ENCODE results near the gene SUPT20H.
A peak's percentile ranks its signal among the peaks of the same experiment; 100 is the strongest.

Gene SUPT20H

DNA sequence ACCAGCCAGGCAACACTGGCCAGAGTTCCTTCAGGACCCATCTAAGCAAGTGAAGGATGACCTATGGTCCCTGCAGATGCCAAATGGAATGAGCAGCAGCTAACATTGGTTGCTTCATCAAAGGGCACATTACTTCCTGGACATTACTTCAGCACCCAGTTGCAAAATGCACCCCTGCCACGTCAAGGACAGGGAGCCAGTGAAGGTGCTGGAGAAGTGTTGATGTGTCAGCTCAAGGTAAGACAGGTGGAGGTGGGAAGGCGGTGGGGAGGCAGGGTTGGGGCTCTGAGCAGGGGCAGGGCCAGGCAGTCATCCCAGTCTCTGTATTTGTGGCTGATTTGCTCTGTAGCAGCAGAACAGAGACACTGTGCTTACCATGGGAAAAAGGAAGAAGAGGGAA lies 31.4 kb upstream of the SUPT20H start (continued):
- no peak for TF ChIP-seq ZNF248 (tag by site-specific recombination; IDR thresholded peaks at IDR 0.05)
- TF ChIP-seq, protein P1, sequence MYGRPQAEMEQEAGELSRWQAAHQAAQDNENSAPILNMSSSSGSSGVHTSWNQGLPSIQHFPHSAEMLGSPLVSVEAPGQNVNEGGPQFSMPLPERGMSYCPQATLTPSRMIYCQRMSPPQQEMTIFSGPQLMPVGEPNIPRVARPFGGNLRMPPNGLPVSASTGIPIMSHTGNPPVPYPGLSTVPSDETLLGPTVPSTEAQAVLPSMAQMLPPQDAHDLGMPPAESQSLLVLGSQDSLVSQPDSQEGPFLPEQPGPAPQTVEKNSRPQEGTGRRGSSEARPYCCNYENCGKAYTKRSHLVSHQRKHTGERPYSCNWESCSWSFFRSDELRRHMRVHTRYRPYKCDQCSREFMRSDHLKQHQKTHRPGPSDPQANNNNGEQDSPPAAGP (tag by site-specific recombination; IDR thresholded peaks at IDR 0.05) = no peak
- TF ChIP-seq RBAK (tag by site-specific recombination; IDR thresholded peaks at IDR 0.05) = no peak

DNA sequence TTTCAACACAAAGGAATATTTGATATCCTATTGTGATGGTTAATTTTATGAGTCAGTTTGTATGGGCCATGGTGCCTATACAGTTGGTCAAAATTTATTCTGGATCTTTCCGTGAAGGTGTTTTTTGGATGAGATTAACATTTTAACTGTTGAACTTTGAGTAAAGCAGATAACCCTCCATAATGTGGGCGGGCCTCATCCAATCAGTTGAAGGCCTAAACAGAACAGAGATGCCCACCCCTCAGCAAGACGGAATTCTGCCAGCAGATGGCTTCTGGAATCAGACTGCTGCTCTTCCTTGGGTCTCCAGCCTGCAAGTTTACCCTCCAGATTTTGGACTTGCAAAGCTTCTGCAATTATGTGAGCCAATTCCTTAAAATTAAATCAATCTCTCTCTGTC lies 30.0 kb upstream of the SUPT20H start:
- POLR2A ChIA-PET = no interaction called here
- no peaks in the 10 kb centered on the region for H3K36me3 ChIP-seq (ENCODE audit: control insufficient read depth in 2 of 2, insufficient read depth in 1 of 2, low read length in 2 of 2)
- H3K4me3 ChIP-seq (ENCODE audit: low read depth, low read length) = no peak overlapping the region
- H3K9me3 ChIP-seq (ENCODE audit: control insufficient read depth, insufficient read depth, low read depth, low read length) = no peaks in the 10 kb centered on the region
- no peak for TF ChIP-seq ZNF629 (tag by site-specific recombination; IDR thresholded peaks at IDR 0.05)
- 0 out of 2 replicates have a peak, but pooled peaks have one; percentile 5 for TF ChIP-seq ZNF596 (tag by site-specific recombination; IDR thresholded peaks at IDR 0.05)
- TF ChIP-seq ZNF10 (tag by site-specific recombination; IDR thresholded peaks at IDR 0.05) = peak; percentile 82
- TF ChIP-seq ZNF514 (tag by site-specific recombination; IDR thresholded peaks at IDR 0.05) = no peak
- H3K27ac ChIP-seq (ENCODE audit: extremely low read depth, low read depth, low read length) = no peak overlapping the region
- CTCF ChIA-PET = interaction anchor here (0.5 to 1.0 kb wide), 3 partner anchors 13 to 20 kb away, joined by 3 to 4 read pairs (median 3); no protein-coding TSS in a partner anchor
- H3K4me1 ChIP-seq (ENCODE audit: control insufficient read depth, insufficient read depth, low read length) = no peaks in the 10 kb centered on the region

DNA sequence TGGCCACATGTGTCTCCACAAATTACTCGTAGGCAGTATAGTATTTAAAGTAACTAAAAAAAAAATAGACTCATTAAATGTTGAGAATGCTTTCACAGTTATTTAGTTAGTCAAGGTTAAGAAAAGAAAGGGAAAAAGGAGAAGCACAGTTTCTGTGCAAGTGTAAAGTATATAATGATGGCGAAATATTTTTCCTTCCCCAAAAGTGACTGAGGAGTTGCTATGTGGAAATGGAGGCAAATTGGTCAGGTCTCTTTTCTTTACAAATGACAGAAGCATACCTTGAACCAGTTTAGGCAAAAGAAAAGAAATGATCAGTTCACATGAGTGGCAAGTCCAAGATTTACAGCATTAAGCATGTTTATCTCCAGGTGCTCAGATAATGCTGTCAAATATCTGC lies 28.0 kb upstream of the SUPT20H start:
- no peaks in the 10 kb centered on the region for H3K4me1 ChIP-seq (ENCODE audit: control insufficient read depth, insufficient read depth, low read length)
- no peak overlapping the region for H3K27ac ChIP-seq (ENCODE audit: extremely low read depth, low read depth, low read length)
- H3K36me3 ChIP-seq (ENCODE audit: control insufficient read depth in 2 of 2, insufficient read depth in 1 of 2, low read length in 2 of 2) = no peaks in the 10 kb centered on the region
- ChIA-PET CTCF (no interaction called here), POLR2A (no interaction called here)
- H3K9me3 ChIP-seq (ENCODE audit: control insufficient read depth, insufficient read depth, low read depth, low read length) = no peaks in the 10 kb centered on the region
- no peak overlapping the region for H3K4me3 ChIP-seq (ENCODE audit: low read depth, low read length)
- TF ChIP-seq SALL2 (tag by site-specific recombination; IDR thresholded peaks at IDR 0.05; ENCODE audit: borderline replicate concordance) = no peak
- TF ChIP-seq ZNF777 (tag by site-specific recombination; IDR thresholded peaks at IDR 0.05; ENCODE audit: borderline replicate concordance) = no peak
- TF ChIP-seq ZSCAN16 (tag by site-specific recombination; IDR thresholded peaks at IDR 0.05) = no peak
- TF ChIP-seq, protein P2, sequence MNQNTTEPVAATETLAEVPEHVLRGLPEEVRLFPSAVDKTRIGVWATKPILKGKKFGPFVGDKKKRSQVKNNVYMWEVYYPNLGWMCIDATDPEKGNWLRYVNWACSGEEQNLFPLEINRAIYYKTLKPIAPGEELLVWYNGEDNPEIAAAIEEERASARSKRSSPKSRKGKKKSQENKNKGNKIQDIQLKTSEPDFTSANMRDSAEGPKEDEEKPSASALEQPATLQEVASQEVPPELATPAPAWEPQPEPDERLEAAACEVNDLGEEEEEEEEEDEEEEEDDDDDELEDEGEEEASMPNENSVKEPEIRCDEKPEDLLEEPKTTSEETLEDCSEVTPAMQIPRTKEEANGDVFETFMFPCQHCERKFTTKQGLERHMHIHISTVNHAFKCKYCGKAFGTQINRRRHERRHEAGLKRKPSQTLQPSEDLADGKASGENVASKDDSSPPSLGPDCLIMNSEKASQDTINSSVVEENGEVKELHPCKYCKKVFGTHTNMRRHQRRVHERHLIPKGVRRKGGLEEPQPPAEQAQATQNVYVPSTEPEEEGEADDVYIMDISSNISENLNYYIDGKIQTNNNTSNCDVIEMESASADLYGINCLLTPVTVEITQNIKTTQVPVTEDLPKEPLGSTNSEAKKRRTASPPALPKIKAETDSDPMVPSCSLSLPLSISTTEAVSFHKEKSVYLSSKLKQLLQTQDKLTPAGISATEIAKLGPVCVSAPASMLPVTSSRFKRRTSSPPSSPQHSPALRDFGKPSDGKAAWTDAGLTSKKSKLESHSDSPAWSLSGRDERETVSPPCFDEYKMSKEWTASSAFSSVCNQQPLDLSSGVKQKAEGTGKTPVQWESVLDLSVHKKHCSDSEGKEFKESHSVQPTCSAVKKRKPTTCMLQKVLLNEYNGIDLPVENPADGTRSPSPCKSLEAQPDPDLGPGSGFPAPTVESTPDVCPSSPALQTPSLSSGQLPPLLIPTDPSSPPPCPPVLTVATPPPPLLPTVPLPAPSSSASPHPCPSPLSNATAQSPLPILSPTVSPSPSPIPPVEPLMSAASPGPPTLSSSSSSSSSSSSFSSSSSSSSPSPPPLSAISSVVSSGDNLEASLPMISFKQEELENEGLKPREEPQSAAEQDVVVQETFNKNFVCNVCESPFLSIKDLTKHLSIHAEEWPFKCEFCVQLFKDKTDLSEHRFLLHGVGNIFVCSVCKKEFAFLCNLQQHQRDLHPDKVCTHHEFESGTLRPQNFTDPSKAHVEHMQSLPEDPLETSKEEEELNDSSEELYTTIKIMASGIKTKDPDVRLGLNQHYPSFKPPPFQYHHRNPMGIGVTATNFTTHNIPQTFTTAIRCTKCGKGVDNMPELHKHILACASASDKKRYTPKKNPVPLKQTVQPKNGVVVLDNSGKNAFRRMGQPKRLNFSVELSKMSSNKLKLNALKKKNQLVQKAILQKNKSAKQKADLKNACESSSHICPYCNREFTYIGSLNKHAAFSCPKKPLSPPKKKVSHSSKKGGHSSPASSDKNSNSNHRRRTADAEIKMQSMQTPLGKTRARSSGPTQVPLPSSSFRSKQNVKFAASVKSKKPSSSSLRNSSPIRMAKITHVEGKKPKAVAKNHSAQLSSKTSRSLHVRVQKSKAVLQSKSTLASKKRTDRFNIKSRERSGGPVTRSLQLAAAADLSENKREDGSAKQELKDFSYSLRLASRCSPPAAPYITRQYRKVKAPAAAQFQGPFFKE (tag by site-specific recombination; IDR thresholded peaks at IDR 0.05; ENCODE audit: borderline replicate concordance) = no peak
- TF ChIP-seq ZNF302 (tag by site-specific recombination; IDR thresholded peaks at IDR 0.05; ENCODE audit: low read depth) = no peak
- no peak for TF ChIP-seq KLF9 (tag by site-specific recombination; IDR thresholded peaks at IDR 0.05; ENCODE audit: low read depth)
- no peak for TF ChIP-seq ZNF670 (tag by site-specific recombination; IDR thresholded peaks at IDR 0.05; ENCODE audit: low read depth)

DNA sequence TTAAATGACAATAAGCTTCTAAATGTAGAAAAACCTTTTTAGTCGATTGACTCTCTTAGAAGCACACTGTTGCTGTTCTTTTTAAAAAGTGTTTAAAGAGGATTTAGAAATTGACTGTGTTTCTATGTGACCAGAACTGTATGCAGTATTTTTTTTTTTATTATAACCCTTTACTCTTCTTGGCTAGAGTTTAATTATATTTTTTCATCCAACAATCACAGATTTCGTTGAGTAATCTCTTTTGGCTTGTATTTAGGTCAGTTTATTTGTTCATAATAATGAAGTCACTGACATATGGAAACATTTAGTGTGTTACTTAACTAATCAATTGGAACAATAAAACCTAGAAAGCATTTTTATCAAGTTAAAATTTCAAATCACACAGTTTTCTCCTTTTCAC lies 26.1 kb upstream of the SUPT20H start:
- POLR2A ChIA-PET = no interaction called here

More for the DNA sequence above, 26.1 kb upstream of the SUPT20H start:
- Histone ChIP-seq H3K4me1 (ENCODE audit: control insufficient read depth, insufficient read depth, low read length) (no peaks in the 10 kb centered on the region), H3K9me3 (ENCODE audit: control insufficient read depth, insufficient read depth, low read depth, low read length) (no peaks in the 10 kb centered on the region), H3K36me3 (ENCODE audit: control insufficient read depth in 2 of 2, insufficient read depth in 1 of 2, low read length in 2 of 2) (no peaks in the 10 kb centered on the region), H3K4me3 (ENCODE audit: low read depth, low read length) (no peak overlapping the region), H3K27ac (ENCODE audit: extremely low read depth, low read depth, low read length) (no peak overlapping the region)
- TF ChIP-seq ZNF239 (tag by site-specific recombination; IDR thresholded peaks at IDR 0.05) = no peak
- no peak for TF ChIP-seq ZNF549 (tag by site-specific recombination; IDR thresholded peaks at IDR 0.05)
- TF ChIP-seq WT1 (tag by site-specific recombination; IDR thresholded peaks at IDR 0.05) = no peak
- TF ChIP-seq, protein P3, sequence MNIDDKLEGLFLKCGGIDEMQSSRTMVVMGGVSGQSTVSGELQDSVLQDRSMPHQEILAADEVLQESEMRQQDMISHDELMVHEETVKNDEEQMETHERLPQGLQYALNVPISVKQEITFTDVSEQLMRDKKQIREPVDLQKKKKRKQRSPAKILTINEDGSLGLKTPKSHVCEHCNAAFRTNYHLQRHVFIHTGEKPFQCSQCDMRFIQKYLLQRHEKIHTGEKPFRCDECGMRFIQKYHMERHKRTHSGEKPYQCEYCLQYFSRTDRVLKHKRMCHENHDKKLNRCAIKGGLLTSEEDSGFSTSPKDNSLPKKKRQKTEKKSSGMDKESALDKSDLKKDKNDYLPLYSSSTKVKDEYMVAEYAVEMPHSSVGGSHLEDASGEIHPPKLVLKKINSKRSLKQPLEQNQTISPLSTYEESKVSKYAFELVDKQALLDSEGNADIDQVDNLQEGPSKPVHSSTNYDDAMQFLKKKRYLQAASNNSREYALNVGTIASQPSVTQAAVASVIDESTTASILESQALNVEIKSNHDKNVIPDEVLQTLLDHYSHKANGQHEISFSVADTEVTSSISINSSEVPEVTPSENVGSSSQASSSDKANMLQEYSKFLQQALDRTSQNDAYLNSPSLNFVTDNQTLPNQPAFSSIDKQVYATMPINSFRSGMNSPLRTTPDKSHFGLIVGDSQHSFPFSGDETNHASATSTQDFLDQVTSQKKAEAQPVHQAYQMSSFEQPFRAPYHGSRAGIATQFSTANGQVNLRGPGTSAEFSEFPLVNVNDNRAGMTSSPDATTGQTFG (tag by site-specific recombination; IDR thresholded peaks at IDR 0.05; ENCODE audit: borderline replicate concordance) = no peak
- TF ChIP-seq, protein P4, sequence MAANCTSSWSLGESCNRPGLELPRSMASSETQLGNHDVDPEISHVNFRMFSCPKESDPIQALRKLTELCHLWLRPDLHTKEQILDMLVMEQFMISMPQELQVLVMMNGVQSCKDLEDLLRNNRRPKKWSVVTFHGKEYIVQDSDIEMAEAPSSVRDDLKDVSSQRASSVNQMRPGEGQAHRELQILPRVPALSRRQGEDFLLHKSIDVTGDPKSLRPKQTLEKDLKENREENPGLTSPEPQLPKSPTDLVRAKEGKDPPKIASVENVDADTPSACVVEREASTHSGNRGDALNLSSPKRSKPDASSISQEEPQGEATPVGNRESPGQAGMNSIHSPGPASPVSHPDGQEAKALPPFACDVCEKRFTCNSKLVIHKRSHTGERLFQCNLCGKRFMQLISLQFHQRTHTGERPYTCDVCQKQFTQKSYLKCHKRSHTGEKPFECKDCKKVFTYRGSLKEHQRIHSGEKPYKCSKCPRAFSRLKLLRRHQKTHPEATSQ (tag by site-specific recombination; IDR thresholded peaks at IDR 0.05) = no peak
- no peak for TF ChIP-seq ZNF423 (tag by site-specific recombination; IDR thresholded peaks at IDR 0.05)
- TF ChIP-seq ZNF121 (tag by site-specific recombination; IDR thresholded peaks at IDR 0.05) = no peak
- CTCF ChIA-PET = interaction anchor here (0.6 to 1.4 kb wide), 2 partner anchors 11 to 219 kb away, joined by 3 to 6 read pairs; no protein-coding TSS in a partner anchor

All from HEK293 (cell line).